Liver (tissue), 9 donors: ENCODE data around the gene CDH1. TPM values are rescaled to one million over a fixed set of nuclear protein-coding genes. Genes with fewer than 3 reads are reported as not detected.

Experiments
- DNase-seq: peaks from one replicate; pipeline ENCODE4 v3.0.0-alpha.2; 2017; ENCODE audit warnings: low spot score
- H3K27ac ChIP-seq, 2 donors: one replicate each; pipeline ENCODE4 v1.7.0; 2013; ENCODE audit warnings: inconsistent platforms in 2 of 2, low read length in 2 of 2, control low read depth in 1 of 2, low read depth in 1 of 2, mild to moderate bottlenecking in 1 of 2
- H3K27me3 ChIP-seq, 4 donors: one replicate each; pipeline versions ENCODE4 v1.6.1 to v1.7.0; 2013; ENCODE audit warnings: low read length in 3 of 4, inconsistent platforms in 1 of 4, mild to moderate bottlenecking in 1 of 4, moderate library complexity in 1 of 4; ENCODE audit not compliant: control insufficient read depth in 4 of 4, insufficient read depth in 4 of 4
- H3K36me3 ChIP-seq, 4 donors: one replicate each; pipeline versions ENCODE4 v1.6.1 to v1.7.0; 2013; ENCODE audit warnings: low read length in 3 of 4, mild to moderate bottlenecking in 3 of 4, low read depth in 1 of 4, moderate library complexity in 1 of 4; ENCODE audit not compliant: control insufficient read depth in 4 of 4, insufficient read depth in 3 of 4
- H3K4me1 ChIP-seq, 4 donors: one replicate each; pipeline versions ENCODE4 v1.6.1 to v1.7.0; 2013; ENCODE audit warnings: low read length in 3 of 4, mild to moderate bottlenecking in 3 of 4, moderate library complexity in 1 of 4; ENCODE audit not compliant: control insufficient read depth in 4 of 4, insufficient read depth in 4 of 4
- H3K4me3 ChIP-seq, 3 donors: one replicate each; pipeline versions ENCODE4 v1.6.1 to v1.7.0; 2013; ENCODE audit warnings: low read length in 3 of 3, control low read depth in 1 of 3, low read depth in 1 of 3, mild to moderate bottlenecking in 1 of 3
- H3K9ac ChIP-seq, 2 donors: one replicate each; pipeline ENCODE4 v1.7.0; 2013; ENCODE audit warnings: low read length in 2 of 2, mild to moderate bottlenecking in 2 of 2, moderate library complexity in 2 of 2, control low read depth in 1 of 2, low read depth in 1 of 2
- H3K9me3 ChIP-seq, 4 donors: one replicate each; pipeline versions ENCODE4 v1.6.1 to v1.7.0; 2013; ENCODE audit warnings: low read length in 3 of 4; ENCODE audit not compliant: control insufficient read depth in 4 of 4
- FOXA2 ChIP-seq: IDR thresholded peaks from 2 replicates; pipeline ENCODE4 v1.6.1; 2016; ENCODE audit warnings: antibody characterized with exemption
- GABPA ChIP-seq, 2 donors: IDR thresholded peaks in 1 of 2; conservative IDR thresholded peaks in 1 of 2; 2 replicates each; pipeline ENCODE4 v1.6.1; 2016; ENCODE audit warnings: antibody characterized with exemption in 2 of 2, mild to moderate bottlenecking in 1 of 2, moderate library complexity in 1 of 2
- HNF4A ChIP-seq, 2 donors: conservative IDR thresholded peaks; 2 replicates each; pipeline ENCODE4 v1.6.1; 2016; ENCODE audit warnings: antibody characterized with exemption in 2 of 2, mild to moderate bottlenecking in 2 of 2
- JUND ChIP-seq, 2 donors: IDR thresholded peaks; 2 replicates each; pipeline ENCODE4 v1.6.1; 2016; ENCODE audit warnings: antibody characterized with exemption in 2 of 2
- RAD21 ChIP-seq, 2 donors: IDR thresholded peaks; 2 replicates each; pipeline ENCODE4 v1.6.1; 2016; ENCODE audit warnings: antibody characterized with exemption in 2 of 2, mild to moderate bottlenecking in 2 of 2
- REST ChIP-seq: IDR thresholded peaks from 2 replicates; pipeline ENCODE4 v1.6.1; 2016; ENCODE audit warnings: antibody characterized with exemption, mild to moderate bottlenecking
- RXRA ChIP-seq, 2 donors: IDR thresholded peaks; 2 replicates each; pipeline ENCODE4 v1.6.1; 2017 to 2018; ENCODE audit warnings: antibody characterized with exemption in 2 of 2, mild to moderate bottlenecking in 1 of 2
- YY1 ChIP-seq: IDR thresholded peaks from 2 replicates; pipeline ENCODE4 v1.6.1; 2016; ENCODE audit warnings: antibody characterized with exemption, mild to moderate bottlenecking
- ZBTB33 ChIP-seq: IDR thresholded peaks from 2 replicates; pipeline ENCODE4 v1.6.1; 2016; ENCODE audit warnings: antibody characterized with exemption
- WGBS: extraction: QIAGEN DNeasy Blood & Tissue Kit; methylation state at CpG from one replicate; pipeline ENCODE4 v1.1.7; 2013; 5-methylcytosine and 5-hydroxymethylcytosine counted together
- polyA plus RNA-seq, 2 donors: library from polyadenylated mRNA; stranded (reverse) in 1 of 2; unstranded in 1 of 2; fragments of 200-250 nt in 1 of 2; fragments of >200 nt in 1 of 2; fragmentation: Nextera tagmentation in 1 of 2; extraction: Ambion mirVana in 1 of 2; gene quantifications; one replicate each; pipeline versions ENCODE4 v1.2.1 to v1.2.3, GENCODE V29; 2013 to 2015
- total RNA-seq, 2 donors: library from RNA; depleted of rRNA; stranded (reverse); fragments of >200 nt; gene quantifications; one replicate each; pipeline ENCODE4 v1.2.3, GENCODE V29; 2014
- donor health status: healthy.
- donor health status: healthy.
- donor health status: healthy.
- donor health status: healthy.
- donor health status: healthy.

Gene CDH1
- total and polyA plus RNA-seq, 4 donors: 21.8 to 69.3 (median 50.3) TPM

- TF ChIP-seq ZBTB33 (no peak), REST (no peak), RXRA (IDR thresholded peaks at IDR 0.05) (no peak)
These were observed 129.8 kb downstream of the CDH1 start (continued) for GRCh38 chr16:68866933-68867332.

GRCh38 chr16:68869492-68870088, 132.5 kb downstream of the CDH1 start:
- TF ChIP-seq GABPA (IDR thresholded peaks at IDR 0.05 in 1 of 2, conservative IDR thresholded peaks at IDR 0.05 in 1 of 2) (no peak), RAD21 (IDR thresholded peaks at IDR 0.05) (no peak), FOXA2 (no peak), YY1 (no peak), REST (no peak), HNF4A (conservative IDR thresholded peaks at IDR 0.05) (no peak), JUND (IDR thresholded peaks at IDR 0.05) (no peak)
- WGBS: 91% methylated on average over 4 of the region's 4 CpGs
- H3K27ac ChIP-seq: no peak overlapping the region
- H3K4me1 ChIP-seq: peaks cover 2 to 10% (median 7%) of the 10 kb centered on the region in 4 donors
- no peaks in the 10 kb centered on the region for H3K9me3 ChIP-seq
- no peak for DNase-seq
- H3K9ac ChIP-seq: no peak overlapping the region
- H3K27me3 ChIP-seq: no peaks in the 10 kb centered on the region
- peaks cover 0 to 4% (median 2%) of the 10 kb centered on the region in 4 donors for H3K36me3 ChIP-seq
- H3K4me3 ChIP-seq: no peak overlapping the region
